ENCODE results near the gene SRSF3.
"Not testable (repeated sequence)": the region's sequence is repeated elsewhere in the genome, so short reads cannot be mapped to it uniquely, and the experiment has no call there.

SRSF3 gene

DNA sequence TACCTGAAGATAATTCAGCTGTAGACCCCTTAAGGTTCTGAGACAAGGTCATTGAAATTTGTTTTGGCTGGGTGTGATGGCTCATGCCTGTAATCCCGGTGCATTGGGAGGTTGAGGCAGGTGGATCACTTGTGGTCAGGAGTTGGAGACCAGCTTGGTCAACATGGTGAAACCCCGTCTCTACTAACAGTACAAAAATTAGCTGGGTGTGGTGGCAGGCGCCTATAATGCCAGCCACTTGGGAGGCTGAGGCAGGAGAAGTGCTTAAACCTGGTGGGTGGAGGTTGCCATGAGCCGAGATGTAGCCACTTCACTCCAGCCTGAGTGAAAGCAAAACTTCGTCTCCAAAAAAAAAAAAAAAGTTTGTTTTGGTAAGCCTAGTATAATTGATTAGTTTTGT lies 11.0 kb downstream of the SRSF3 start:
- no peak for DNase-seq (ENCODE audit: low read depth in 2 of 2)

DNA sequence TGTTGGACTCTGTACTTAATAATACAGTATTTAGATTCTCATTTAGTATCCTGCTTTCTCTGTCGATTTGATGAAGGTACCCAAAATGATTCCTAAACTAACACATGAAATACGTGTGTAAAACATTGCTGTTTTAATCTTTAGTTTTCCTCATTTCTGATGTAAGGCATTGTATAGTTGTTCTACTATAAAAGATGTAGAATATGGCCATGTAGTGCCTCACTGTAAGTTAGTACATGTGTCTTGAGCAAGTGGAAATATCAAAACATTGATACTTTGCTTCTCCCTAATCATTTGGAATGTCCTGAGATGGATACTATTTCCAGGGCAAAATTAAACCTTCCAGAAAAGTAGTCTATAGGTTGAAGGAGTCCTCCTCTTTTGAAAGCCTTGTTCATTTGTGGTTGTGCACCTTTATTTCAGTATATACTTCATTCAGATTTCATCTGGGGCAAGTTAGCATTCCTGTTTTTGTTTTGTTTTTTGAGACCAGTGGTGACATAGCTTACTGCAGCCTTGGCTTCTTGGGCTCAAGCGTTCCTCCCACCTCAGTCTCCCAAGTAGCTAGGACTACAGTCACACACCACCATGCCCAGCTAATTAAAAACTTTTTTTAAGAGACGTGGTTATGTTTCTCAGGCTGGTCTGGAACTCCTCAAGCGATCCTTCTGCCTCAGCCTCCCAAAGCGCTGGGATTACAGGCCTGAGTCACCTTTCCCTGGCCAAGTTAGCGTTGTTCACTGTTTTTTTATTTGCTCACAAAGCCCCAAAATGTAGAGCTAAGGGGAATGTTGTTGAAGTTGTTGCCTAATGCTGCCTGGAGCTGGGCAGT lies 11.6 kb downstream of the SRSF3 start:
- DNase-seq (ENCODE audit: low read depth in 2 of 2): no peak

DNA sequence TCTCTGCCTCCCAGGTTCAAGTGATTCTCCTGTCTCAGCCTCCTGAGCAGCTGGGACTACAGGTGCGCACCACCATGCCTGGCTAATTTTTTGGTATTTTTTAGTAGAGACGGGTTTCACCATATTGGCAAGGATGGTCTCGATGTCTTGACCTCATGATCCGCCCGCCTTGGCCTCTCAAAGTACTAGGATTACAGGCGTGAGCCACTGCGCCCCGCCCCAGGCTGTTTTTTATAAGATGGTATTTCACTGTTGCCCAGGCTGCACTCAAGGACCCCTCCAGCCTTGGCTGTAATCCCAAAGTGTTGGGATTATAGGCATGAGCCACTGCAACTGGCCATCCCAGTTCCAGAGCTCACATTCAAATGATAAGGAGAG lies 13.1 kb downstream of the SRSF3 start:
- not testable (repeated sequence) for DNase-seq (ENCODE audit: low read depth in 2 of 2)

DNA sequence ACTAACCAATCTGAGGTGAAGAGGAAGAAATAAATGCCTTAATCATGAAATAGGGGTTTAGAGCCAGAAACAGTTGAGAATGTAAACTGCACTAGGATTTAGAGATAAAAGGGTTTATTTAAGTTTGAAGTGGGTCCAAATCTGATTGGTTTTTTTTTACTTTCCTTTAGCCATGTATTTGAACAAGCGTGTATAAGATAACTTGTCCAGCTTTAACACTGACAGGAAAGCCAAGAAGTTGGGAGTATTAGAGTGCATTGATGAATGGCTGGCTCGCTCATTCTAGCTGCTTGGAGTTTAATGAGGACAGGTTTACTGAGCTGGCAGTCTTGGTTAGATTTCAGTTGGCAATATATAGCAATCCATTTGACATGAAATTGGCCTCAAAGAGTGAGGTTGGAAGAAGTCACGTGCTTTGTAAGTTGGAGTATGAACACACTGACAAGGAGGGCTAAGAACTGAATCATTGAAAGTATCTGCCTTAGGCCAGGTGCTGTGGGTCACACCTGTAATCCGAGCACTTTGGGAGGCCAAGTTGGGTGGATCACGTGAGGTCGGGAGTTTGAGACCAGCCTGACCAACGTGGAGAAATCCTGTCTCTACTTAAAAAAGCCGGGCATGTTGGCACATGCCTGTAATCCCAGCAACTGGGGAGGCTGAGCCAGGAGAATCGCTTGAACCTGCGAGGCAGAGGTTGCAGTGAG lies 13.7 kb downstream of the SRSF3 start:
- DNase-seq (ENCODE audit: low read depth in 2 of 2): no peak

DNA sequence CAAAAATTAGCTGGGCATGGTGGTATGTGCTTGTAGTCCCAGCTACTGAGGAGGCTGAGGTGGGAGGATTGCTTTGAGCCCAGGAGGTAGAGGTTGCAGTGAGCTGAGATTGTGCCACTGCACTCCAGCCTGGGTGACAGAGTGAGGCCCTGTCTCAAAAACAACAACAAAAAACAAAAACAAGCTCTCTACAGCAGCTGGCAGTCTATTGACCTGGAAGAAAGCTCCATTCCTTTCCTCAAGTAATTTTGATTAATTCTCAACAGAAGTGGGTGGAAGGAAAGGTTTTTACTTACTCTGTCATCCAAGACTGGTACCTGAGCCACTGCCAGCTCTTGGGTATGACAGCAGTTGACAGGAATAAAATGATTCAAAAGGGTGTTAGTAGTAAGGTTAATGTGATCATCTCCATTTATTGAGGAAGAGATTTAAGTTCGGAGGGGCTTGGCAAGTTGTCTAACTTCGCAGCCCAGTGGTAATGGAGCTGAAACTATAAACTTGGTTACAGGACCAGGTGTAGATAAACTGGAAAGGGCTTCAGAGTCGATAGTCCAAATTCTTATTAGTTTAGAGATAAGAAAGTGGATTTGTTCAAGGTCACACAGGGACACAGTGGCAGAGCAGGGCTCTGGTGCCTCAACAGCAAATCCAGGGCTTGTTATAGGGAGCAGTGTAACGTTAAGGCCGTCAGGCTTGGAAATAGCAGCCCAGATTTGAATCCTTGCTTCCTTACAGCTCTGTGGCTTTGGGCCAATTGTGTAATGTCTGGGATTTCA lies 14.8 kb downstream of the SRSF3 start:
- no peak for DNase-seq (ENCODE audit: low read depth in 2 of 2)

DNA sequence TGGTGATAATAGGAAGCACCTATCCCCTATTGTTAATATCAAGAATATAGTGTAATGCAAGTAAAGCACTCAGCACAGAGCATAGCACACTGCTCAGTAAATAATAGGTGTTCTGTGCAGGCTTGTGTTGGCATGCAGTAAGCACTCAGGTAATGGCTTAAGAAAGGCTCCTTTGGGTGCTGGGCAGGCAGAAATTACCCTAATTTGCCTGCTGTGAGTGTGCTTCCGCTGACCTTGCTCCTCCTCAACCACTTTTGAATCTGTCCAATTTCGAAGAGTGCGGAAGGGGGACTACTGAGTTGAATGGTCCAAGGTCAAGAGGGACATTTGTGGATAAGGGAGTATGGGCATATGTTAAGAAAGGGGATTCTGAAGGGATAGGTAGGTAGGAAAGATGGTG lies 15.4 kb downstream of the SRSF3 start:
- no peak for DNase-seq (ENCODE audit: low read depth in 2 of 2)

DNA sequence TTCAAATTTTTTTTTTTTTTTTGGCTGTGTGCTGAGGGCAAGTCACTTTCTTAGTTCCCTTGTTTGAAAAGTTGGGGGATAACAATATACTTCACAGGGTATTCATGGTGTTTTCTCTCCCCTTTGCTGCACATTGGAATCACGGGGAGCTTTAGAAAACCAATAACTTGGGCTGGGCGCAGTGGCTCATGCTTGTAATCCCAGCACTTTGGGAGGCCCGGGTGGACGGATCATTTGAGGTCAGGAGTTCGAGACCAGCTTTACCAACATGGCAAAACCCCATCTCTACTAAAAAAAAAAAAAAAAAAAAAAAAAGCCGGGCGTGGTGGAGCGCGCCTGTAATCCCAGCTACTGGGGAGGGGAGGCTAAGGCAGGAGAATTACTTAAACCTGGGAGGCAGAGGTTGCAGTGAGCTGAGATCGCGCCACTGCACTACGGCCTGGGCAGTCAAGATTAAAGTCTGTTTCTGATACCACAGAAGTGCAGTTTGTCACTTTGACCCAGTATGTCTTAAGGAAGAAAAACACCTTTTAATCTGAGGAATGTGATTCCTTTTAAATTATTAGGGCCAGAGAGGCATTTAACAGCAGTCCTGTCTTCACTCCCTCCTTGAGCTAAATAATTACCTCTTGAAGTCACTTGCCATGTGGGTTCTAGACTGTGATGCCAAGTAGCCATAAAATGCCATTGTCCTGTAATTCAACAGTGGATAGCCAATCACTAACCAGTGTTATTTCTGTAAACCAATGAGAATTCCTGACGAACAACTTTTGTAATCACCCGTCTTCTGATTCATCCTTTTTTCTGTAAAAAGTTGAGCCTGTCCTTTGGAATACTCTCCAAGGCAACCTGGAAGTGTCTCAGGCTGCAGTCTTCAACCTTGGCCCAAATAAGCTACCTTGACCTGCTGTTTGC lies 16.1 kb downstream of the SRSF3 start:
- no peak for DNase-seq (ENCODE audit: low read depth in 2 of 2)

DNA sequence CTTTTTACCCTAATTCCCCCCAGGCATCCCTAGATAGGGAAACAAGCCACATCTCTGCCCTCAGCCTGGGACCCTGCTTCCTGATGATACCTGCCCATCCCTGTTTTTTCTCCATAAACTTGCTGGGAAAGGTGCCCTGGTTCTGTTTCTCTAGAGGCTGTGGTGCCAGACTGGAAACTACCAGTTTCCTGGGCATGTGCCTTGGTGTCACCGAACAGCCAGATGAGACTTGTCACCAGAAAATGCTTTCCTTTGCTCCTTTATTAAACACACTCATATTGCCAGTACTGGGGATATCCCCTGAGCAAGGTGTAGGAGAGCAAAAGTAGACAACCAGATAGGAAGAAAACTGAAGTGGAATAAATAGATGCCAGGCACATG lies 16.8 kb downstream of the SRSF3 start:
- DNase-seq (ENCODE audit: low read depth in 2 of 2): no peak

DNA sequence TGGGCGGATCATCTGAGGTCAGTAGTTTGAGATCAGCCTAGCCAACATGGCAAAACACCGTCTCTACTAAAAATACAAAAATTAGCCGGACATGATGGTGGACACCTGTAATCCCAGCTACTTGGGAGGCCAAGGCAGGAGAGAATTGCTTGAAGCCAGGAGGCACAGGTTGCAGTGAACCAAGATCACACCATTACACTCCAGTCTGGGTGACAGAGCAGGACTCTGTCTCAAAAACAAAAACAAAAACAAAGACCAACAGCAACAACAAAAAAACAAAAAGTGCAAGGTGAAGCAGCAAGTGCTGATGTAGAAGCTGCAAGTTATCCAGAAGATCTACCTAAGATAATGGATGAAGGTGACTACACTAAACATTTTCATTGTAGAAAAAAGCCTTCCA lies 17.5 kb downstream of the SRSF3 start:
- not testable (repeated sequence) for DNase-seq (ENCODE audit: low read depth in 2 of 2)

DNA sequence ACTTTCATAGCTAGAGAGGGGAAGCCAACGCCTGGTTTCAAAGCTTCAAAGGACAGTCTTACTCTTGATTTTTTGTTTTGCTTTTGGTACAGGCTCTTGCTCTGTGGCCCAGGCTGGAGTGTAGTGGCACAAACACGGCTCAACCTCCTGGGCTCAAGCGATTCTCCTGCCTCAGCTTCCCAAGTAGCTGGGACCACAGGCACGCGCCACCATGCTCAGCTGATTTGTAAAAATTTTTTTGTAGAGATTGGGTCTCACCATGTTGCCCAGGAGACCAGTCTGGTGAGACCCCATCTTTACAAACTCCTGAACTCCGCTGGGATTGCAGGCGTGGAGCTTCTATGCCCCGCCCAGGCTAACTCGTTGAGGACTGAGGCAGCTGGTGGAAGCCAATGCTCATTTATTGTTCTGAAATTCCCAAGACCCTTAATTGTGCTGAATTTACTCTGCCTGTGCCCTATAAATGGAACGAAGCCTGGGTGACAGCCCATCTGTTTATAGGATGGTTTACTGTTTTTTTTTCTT lies 18.0 kb downstream of the SRSF3 start:
- no peak for DNase-seq (ENCODE audit: low read depth in 2 of 2)

DNA sequence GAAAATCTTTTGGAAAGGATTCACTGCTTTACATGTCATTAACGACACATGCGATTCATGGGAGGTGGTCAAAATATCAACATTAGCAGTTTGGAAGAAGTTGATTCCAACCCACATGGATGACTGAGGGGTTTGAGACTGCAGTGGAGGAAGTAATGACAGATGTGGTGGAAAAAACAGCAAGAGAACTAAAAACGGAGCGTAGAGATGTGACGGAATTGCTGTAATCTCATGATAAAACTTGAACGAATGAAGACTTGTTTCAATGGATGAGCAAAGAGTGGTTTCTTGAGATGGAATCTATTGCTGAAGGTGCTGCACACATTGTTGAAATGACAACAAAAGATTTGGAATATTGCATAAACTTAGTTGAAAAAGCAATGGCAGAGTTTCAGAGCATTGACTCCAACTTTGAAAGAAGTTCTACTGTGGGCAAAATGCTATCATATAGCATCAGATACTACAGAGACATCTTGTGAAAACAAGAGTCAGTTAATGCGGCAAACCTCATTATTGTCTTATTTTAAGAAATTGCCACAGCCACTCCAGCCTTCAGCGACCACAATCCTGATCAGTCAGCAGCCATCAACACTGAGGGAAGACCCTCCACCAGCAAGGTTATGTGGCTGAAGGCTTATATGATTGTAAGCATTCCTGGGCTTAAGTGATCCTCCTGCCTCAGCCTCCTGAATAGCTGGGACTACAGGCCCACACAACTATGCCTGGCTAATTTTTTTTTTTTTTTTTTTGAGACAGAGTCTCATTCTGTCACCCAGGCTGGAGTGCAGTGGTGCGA lies 19.2 kb downstream of the SRSF3 start:
- DNase-seq (ENCODE audit: low read depth in 2 of 2): no peak

DNA sequence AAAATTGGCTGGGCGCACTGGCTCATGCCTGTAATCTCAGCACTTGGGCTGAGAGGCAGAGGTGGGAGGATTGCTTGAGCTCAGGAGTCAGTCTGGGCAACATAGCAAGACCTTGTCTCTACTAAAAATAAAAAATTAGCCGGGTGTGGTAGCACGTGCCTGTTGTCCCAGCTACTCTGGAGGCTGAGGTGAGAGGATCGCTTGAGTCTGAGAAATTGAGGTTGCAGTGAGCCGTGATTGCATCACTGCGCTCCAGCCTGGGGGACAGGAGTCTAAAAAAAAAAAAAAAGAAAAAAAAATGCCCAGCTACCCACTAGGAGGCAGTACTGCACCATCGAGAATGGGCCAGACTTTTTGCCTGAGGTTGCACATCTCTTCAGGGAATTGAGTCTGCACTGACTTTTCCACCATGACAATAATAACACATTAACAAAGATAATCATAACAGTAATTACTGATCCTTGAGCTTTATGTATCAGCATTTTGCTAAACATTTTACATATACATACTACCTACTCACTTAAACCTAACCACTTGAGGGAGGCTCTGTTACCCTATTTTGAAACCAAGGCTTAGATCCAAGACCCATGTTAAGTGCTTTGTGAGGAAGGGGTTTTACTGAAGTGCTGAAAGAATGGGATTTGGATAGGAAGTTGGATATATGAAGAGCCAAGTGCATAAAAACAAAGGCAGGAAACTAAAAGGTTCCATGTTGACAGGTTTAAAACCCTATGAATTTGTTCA lies 21.0 kb downstream of the SRSF3 start:
- DNase-seq (ENCODE audit: low read depth in 2 of 2): no peak

DNA sequence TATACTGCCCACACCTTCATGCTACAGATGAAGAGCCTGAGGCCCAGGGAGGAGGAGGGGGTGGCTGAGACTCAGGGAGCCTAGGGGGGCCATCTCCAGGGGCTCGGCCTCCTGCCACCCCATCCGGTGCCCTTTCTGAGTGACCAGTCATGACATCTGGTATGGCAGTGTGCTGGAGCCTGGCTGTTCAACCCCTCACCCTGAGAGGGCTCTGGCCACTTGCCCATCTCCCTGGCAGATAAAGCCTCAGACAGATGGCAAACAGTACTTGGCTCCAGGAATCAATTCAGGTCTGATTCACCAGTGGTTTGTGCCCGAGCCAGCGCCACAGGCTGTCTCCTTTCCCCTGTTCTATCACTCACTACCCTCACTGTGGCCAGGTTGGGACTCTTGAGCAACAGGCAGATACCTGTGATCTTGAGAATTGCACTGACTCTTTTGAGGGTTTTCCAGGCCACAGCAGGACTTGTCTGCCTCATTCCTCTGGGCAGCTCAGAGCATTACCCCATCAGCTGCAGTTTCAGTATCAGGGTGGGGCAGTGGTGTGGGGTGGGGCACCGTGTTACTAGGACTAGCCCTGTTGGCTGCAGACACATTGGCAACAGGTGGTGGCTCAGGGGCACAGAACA lies 22.8 kb downstream of the SRSF3 start:
- DNase-seq (ENCODE audit: low read depth in 2 of 2): no peak

DNA sequence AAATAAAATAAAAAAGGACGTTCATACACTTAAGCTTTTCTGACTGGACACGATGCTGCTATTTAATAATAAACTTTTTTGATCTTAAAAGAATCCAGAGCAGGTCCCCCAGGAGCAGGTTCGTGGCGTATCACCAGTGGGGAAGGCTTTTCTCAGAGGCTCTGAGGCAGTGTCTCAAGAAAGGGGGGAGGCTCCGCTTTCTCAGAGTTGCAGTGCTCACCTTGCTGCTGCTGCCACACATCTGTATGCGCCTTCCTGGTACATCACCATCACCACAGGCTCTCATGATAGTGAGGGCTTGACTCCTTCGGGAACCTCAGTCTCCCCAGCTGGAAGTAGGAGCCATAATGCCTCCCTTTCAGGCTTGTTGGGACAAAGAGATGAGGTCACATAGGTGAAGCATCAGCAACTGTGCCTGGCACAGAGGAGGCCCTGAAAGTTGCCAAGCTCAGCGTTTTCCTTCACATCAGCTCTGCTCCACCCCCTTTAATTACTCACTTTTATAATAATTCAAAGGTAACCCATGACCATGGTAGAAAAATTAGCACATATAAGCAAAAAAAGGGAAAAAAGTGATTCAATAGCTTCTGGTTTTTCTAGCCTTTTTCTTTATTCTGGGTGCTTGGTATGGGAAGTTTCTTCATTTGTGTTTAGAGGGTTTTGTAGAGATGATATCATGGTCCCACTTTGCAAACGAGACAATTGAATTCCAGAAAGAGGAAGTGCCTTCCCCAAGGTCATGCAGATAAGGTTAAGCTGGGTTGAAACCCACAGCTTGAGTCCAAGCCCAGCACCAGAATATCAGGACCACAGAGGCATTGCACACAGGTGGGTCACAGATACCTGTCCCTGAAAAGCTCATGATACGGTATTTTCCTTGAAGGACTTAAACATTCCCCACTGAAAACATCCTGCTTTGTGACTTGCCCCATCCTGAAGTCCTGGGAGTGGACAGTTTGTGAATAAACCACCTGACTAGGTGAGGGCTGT lies 24.5 kb downstream of the SRSF3 start:
- DNase-seq (ENCODE audit: low read depth in 2 of 2): no peak

DNA sequence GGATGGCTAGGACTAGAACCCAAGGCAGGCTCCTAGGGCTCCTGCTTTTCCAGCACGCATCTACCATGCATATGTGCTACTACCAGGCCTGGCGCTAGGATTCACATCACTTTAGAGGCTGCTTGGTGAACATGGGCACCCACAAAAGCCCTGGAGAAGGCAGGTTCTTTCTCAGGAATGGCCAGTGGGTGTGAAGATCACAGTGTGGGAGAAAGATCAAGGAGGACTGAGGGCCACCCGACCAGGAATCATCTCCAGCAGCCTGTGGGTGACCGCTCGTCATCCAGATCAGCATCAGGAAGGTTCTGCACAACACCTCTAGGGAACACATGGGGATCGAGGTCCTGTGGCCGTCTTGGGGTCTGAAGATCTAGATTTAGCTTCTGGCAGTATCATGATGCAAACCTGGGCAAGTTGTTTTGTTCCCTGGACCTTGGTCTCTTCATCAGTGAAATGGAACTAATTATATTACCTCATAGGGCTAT lies 27.3 kb downstream of the SRSF3 start:
- no peak for DNase-seq (ENCODE audit: low read depth in 2 of 2)

DNA sequence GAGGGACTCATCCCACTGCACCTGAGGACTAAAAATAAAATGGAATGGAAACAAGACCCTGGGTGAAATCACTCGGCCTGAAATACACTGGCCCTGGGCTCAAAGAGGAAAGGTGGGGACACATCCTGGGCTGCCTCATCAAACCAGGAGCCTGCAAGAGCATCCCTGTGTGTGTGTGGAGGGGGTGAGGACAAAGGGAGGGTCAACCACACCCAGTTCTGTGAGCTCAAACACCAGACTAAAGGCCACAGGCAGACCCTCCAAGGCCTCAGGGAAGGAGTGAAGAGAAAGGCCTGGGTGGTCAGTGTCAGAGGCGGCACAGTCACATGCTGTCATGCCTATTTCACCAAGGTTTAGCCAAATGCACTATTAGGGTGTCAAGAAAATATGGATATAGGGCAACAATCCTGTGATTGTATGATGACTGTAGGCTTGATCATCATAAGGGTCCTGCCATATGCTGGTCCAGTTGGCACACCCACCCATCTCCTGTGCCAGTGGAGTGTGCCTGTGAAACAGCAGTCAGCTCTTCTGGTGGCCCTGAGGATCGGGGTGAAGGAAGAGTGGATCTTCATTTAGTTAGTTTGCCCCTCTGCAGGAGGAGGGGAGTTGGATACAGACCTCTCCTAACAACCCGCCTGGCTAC lies 28.9 kb downstream of the SRSF3 start:
- DNase-seq (ENCODE audit: low read depth in 2 of 2): no peak

All from stimulated activated CD8-positive, alpha-beta memory T cell treated with anti-CD3 and anti-CD28 coated beads, Interleukin-7, amount 100 ng/mL, for 1 hour (primary cell).